K562 (cell line): ENCODE measurements around the gene TRIM10. TPM values are rescaled to one million over a fixed set of nuclear protein-coding genes. Genes with fewer than 3 reads are reported as not detected.

Experiments used
- ATAC-seq: fragments of 200-7000 bp; cut with Tn5 transposase; 3 replicates; pipeline ENCODE4 v1.9.1; 2020; ENCODE audit warnings: moderate library complexity
- BruUV-seq: library from RNA; stranded (reverse); fragments of 400-500 nt; replicated peaks from 2 replicates; lab custom pipeline; 2021; lab: Mats Ljungman, UMichigan
- CTCF ChIA-PET: fragments of 300-600 bp; formaldehyde crosslinking; extraction: SDS; loops from one replicate; lab custom pipeline; 2021; ENCODE audit warnings: low intra/inter-chr PET ratio; lab: Yijun Ruan, JAX
- POLR2A ChIA-PET: fragments of 300-600, 350-650 bp; sonication (Branson Sonifier 250); formaldehyde crosslinking; extraction: SDS; loops from one replicate; lab custom pipeline; 2021; ENCODE audit warnings: antibody characterized with exemption, inconsistent platforms; lab: Yijun Ruan, JAX
- DNase-seq, 4 experiments: peaks; one replicate each; pipeline versions ENCODE4 v3.0.0 to v3.0.0-alpha.2; 2011 to 2018; ENCODE audit warnings: low spot score in 3 of 4, mixed read lengths in 3 of 4; ENCODE audit errors: extremely low read depth in 1 of 4
- FAIRE-seq: peaks from 2 replicates; lab custom pipeline; 2011; peaks lifted over from hg19 to GRCh38; lab: Jason Lieb, UNC
- H2AFZ ChIP-seq: 2 replicates; pipeline ENCODE4 v1.6.0; 2011; ENCODE audit warnings: low read depth, low read length, control low read depth, inconsistent platforms
- H3K27ac ChIP-seq: fragments of 200-600 bp; 3 replicates; pipeline ENCODE4 v1.8.0; 2011; ENCODE audit warnings: low read depth, mild to moderate bottlenecking, control low read depth, inconsistent platforms, low read length, moderate library complexity, mixed read lengths; ENCODE audit errors: extremely low read depth
- H3K27me3 ChIP-seq, 2 experiments: fragments of 300-600 bp in 1 of 2; 2 replicates in 1 of 2; 3 replicates in 1 of 2; pipeline versions ENCODE4 v1.6.0 to v1.8.0; 2011; ENCODE audit warnings: inconsistent platforms in 2 of 2, low read length in 2 of 2, mild to moderate bottlenecking in 1 of 2, mixed read lengths in 1 of 2, moderate library complexity in 1 of 2; ENCODE audit not compliant: control insufficient read depth in 2 of 2, insufficient read depth in 2 of 2
- H3K36me3 ChIP-seq: fragments of 300-600 bp; 3 replicates; pipeline ENCODE4 v1.8.0; 2011; ENCODE audit warnings: mild to moderate bottlenecking, low read length, inconsistent platforms; ENCODE audit not compliant: control insufficient read depth, insufficient read depth
- H3K4me1 ChIP-seq, 2 experiments: fragments of 200-600 bp in 1 of 2; replicated peaks in 1 of 2; 2 replicates in 1 of 2; 3 replicates in 1 of 2; pipeline versions ENCODE4 v1.5.1 to v1.8.0; 2011; ENCODE audit warnings: inconsistent platforms in 2 of 2, low read length in 2 of 2, mild to moderate bottlenecking in 1 of 2, mixed read lengths in 1 of 2, moderate library complexity in 1 of 2; ENCODE audit not compliant: control insufficient read depth in 2 of 2, insufficient read depth in 2 of 2
- H3K4me2 ChIP-seq: 2 replicates; pipeline ENCODE4 v1.6.1; 2011; ENCODE audit warnings: low read length, control low read depth, inconsistent platforms, mixed read lengths; ENCODE audit not compliant: insufficient read depth
- H3K4me3 ChIP-seq: fragments of 200-600 bp; sonication (generic), shearing (Covaris generic); 2 replicates; pipeline ENCODE4 v1.5.1; 2016; ENCODE audit warnings: control low read depth, inconsistent platforms
- H3K79me2 ChIP-seq: fragments of 200-600 bp; 3 replicates; pipeline ENCODE4 v1.8.0; 2011; ENCODE audit warnings: low read length, inconsistent platforms; ENCODE audit not compliant: control insufficient read depth, insufficient read depth
- H3K9ac ChIP-seq, 2 experiments: 2 replicates each; pipeline versions ENCODE4 v1.6.0 to v1.6.1; 2011; ENCODE audit warnings: low read depth in 2 of 2, low read length in 2 of 2, control low read depth in 1 of 2, inconsistent platforms in 1 of 2, mild to moderate bottlenecking in 1 of 2, mixed read lengths in 1 of 2; ENCODE audit not compliant: insufficient read depth in 1 of 2
- H3K9me1 ChIP-seq: one replicate; pipeline ENCODE4 v1.6.0; 2011; ENCODE audit warnings: inconsistent platforms, mild to moderate bottlenecking, low read length, moderate library complexity; ENCODE audit not compliant: control insufficient read depth, insufficient read depth
- H3K9me3 ChIP-seq: replicated peaks from 2 replicates; pipeline ENCODE4 v1.5.1; 2011; ENCODE audit warnings: low read depth, low read length, inconsistent platforms; ENCODE audit not compliant: control insufficient read depth, insufficient read depth
- H4K20me1 ChIP-seq: replicated peaks from 2 replicates; pipeline ENCODE4 v1.6.1; 2011; ENCODE audit warnings: low read length, inconsistent platforms, mixed read lengths; ENCODE audit not compliant: control insufficient read depth, insufficient read depth
- ETS1 ChIP-seq: conservative IDR thresholded peaks from 2 replicates; pipeline ENCODE4 v1.6.1; 2011; ENCODE audit warnings: low read depth, mild to moderate bottlenecking, low read length; ENCODE audit not compliant: control insufficient read depth
- EWSR1 ChIP-seq: fragments of 450-650 bp; IDR thresholded peaks from 2 replicates; pipeline ENCODE4 v1.6.1; 2018; ENCODE audit warnings: borderline replicate concordance, mild to moderate bottlenecking, low read depth, moderate library complexity; ENCODE audit not compliant: partially characterized antibody
- HMBOX1 ChIP-seq: sonication (generic); IDR thresholded peaks from 2 replicates; pipeline ENCODE4 v1.6.1; 2016
- KLF10 ChIP-seq: fragments of 250-450 bp; sonication (Bioruptor Pico); IDR thresholded peaks from 2 replicates; pipeline ENCODE4 v1.6.1; 2021; ENCODE audit warnings: matching md5 sums
- MAFK ChIP-seq: IDR thresholded peaks from 2 replicates; pipeline ENCODE4 v1.6.1; 2011; ENCODE audit warnings: low read length, improper control_type of control experiment
- U2AF1 ChIP-seq: fragments of 200-400 bp; formaldehyde crosslinking; optimal IDR thresholded peaks from 2 replicates; pipeline ENCODE3; 2017; ENCODE audit warnings: mild to moderate bottlenecking, low read depth, low read length, moderate library complexity
- ZNF224 ChIP-seq: sonication (generic); formaldehyde crosslinking; IDR thresholded peaks from 2 replicates; pipeline ENCODE4 v1.8.0; 2022; ENCODE audit warnings: mild to moderate bottlenecking, missing genetic modification reagents
- ZNF23 ChIP-seq: fragments of 250-450 bp; sonication (Bioruptor Pico); IDR thresholded peaks from 2 replicates; pipeline ENCODE4 v1.4.0; 2020; ENCODE audit warnings: mild to moderate bottlenecking
- ZNF76 ChIP-seq: fragments of 250-450 bp; sonication (Bioruptor Pico); IDR thresholded peaks from 2 replicates; pipeline ENCODE4 v1.4.0; 2020; ENCODE audit warnings: mild to moderate bottlenecking, moderate library complexity, borderline replicate concordance
- WGBS: fragments of 100-300 bp; shearing (Covaris generic); methylation state at CpG from one replicate; pipeline ENCODE4 v1.1.6; 2016; ENCODE audit warnings: low coverage, mixed read lengths; ENCODE audit not compliant: insufficient coverage; ENCODE audit errors: missing lambda C conversion rate; 5-methylcytosine and 5-hydroxymethylcytosine counted together
- in situ Hi-C: fragments of 300-500 bp; cut with MboI; formaldehyde crosslinking; loops from 4 replicates; pipeline ENCODE4 v1.15.0; 2018; ENCODE audit warnings: inconsistent platforms, mixed read lengths
- intact Hi-C: fragments of 100-400 bp; cut with micrococcal nuclease; formaldehyde crosslinking; loops from 2 replicates; pipeline ENCODE4 v1.14.2; 2022
- polyA plus RNA-seq, 8 experiments: library from polyadenylated mRNA; depleted of rRNA in 4 of 8; stranded (reverse) in 5 of 8; unstranded in 3 of 8; fragments of >200 nt; fragmentation: Nextera tagmentation in 2 of 8; fragmentation: Illumina TruSeq in 1 of 8; extraction: Ambion mirVana in 2 of 8; extraction: Trizol in 1 of 8; gene quantifications; 2 replicates each; pipeline versions ENCODE4 v1.2.1 to v1.2.3, GENCODE V29; 2011 to 2014; ENCODE audit warnings: inconsistent platforms in 1 of 8, missing spikeins in 1 of 8
- total RNA-seq, 7 experiments: library from RNA; depleted of rRNA in 6 of 7; stranded (reverse); fragments of >200 nt in 6 of 7; fragmentation: Illumina TruSeq in 2 of 7; extraction: Trizol in 2 of 7; gene quantifications; 2 replicates each; pipeline versions ENCODE4 v1.2.1 to v1.2.3, GENCODE V29; 2011 to 2021; ENCODE audit warnings: low replicate concordance in 1 of 7
- TF ChIP-seq, protein P1 (sequence below): fragments of 250-450 bp; sonication (Bioruptor Pico); IDR thresholded peaks from 2 replicates; pipeline ENCODE4 v1.8.0; 2021; ENCODE audit warnings: moderate library complexity, mild to moderate bottlenecking, inconsistent platforms

Gene TRIM10
- total and polyA plus RNA-seq, 9 of the 15 experiments (the other 6 are each of a cell fraction or from before 2014, with no cell fraction given) = 0.15 to 0.90 (median 0.36) TPM

DNA sequence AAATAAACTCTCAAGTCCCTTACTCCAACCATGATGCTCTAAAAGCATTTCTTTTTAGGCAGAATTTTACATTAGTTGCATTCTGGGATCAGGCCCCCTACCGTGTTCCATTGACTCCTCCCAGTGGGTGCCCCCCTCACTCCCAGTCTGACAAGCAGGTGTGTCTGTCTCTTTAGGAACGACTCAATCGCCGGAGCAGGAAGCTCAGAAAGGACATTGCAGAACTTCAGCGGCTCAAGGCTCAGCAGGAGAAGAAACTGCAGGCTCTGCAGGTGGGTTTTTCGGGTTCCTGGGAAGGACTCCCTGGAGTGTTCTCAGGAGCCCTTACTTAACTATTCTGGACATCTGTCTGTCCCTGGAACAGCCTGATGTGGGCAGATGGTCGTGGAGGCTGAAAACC is 15.2 kb downstream of the TRIM10 start:
- Histone ChIP-seq H3K4me2 (no peak overlapping the region), H3K27ac (no peak overlapping the region), H3K4me1 (peaks cover 0 to 2% of the 10 kb centered on the region in 2 experiments; a peak in 1 of 5 replicates), H3K9me1 (no peaks in the 10 kb centered on the region), H3K36me3 (no peaks in the 10 kb centered on the region), H4K20me1 (no peaks in the 10 kb centered on the region), H3K9me3 (no peaks in the 10 kb centered on the region), H3K4me3 (no peak overlapping the region), H3K79me2 (no peaks in the 10 kb centered on the region), H2AFZ (no peak overlapping the region), H3K27me3 (peaks cover 5 to 30% of the 10 kb centered on the region in 2 experiments), H3K9ac (no peak overlapping the region)
- WGBS = 7% methylated on average over 7 of the region's 7 CpGs
- ChIA-PET POLR2A (no interaction called here), CTCF (no interaction called here)
- ATAC-seq (no peak), FAIRE-seq (no peak), DNase-seq (no peak)
- intact Hi-C loops = no loop called here
- BruUV-seq = no TSS peak
- TF ChIP-seq ZNF224 (CRISPR knock-in tag) (no peak), U2AF1 (no peak), EWSR1 (no peak), KLF10 (CRISPR knock-in tag) (no peak), HMBOX1 (no peak), ZNF76 (CRISPR knock-in tag) (no peak), ZNF23 (no peak), ETS1 (no peak), MAFK (no peak)
- TF ChIP-seq, protein P1, sequence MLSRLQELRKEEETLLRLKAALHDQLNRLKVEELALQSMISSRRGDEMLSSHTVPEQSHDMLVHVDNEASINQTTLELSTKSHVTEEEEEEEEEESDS = no peak
- in situ Hi-C loops = no loop called here
